Measurements from ENCODE around the gene CLDN5.

Gene CLDN5

DNA sequence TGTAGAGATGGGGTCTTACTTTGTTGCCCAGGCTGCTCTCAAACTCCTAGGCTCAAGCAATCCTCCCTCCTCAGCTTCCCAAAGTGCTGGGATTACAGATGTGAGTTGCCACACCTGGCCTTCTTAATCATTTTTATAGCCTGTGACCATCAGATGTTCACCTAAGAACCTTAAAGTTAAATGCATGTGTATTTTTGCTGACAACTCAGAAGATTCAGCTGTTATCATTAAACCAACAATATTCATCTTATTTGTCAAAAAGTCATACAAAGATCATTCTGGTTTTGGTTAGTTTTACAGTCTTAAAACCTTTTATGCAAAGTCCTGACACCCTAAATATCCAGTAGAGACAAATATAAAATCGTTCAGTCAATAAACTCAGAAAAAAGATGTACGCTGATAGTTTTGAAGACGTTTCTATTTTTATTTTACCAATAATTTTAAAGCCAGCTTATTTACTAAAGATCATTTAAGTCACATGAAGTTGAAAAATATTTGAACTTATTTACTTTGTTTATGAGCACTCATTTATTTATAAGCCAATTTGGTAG, 22.2 kb downstream of the CLDN5 start:
- DNase-seq, result no peak

DNA sequence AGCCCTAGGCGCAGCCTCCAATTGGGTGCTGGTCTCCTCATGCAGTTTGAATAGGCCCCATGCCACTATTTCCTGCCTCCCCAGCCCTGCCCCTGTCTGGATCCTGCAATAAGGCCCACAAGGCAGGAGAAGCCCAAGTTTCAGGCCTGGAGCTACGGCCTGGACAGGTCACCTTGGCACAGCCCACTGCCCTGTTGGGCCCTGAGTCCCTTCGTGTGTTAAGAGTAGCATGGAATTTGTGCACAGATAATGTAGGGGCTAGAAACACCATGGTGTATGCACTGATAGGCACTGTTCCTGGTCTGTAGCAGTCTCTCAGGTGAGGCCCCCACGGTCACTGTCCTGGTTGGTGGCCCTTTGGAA, 24.3 kb downstream of the CLDN5 start:
- no peak for DNase-seq

DNA sequence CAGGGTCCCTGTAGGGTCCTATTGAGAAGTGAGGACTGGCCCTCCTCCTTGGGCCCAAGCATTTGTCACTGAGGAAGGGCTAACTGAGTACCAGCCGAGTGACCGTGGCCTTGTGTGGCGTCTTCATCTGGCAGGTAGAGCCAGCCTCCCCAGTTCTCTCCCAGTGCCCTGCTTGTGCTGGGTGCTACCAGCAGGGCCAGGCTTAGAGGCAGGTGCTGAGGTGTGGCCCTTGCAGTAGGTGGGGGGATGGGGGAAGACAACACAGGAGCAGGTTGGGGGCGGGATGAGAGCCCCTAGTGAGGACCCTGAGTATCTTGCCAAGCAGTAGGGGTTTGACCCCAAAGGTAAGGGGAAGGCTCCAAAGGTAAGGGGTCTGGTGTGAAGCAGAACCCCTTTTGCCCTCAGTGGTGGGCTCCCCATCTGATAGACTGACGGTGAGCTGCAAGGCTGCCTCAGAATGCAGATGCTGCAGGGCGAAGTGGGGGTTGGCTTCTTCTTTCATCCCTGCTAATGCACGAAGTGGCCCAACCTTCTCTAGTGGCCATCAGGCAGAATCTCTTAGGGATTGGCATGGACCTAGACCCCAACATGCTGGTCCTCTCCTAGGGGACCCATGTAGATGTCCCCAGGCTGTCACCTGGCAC, 24.9 kb downstream of the CLDN5 start:
- DNase-seq, result no peak

DNA sequence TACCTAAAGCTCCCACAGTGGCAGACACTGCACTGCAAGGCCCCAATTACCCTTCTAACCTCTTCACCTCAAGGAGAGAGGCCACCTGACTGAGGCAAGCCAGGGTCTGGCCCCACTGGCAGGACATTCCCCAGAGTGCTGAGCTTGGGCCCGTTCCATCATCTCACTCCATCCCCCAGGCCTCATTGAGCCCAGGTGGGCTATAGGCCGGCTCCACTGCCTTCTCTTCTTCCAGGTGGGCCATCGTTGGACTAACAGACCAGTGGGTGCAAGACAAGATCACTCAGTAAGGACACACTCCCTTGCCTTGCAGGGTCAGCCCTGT, 25.4 kb downstream of the CLDN5 start:
- DNase-seq, result no peak

DNA sequence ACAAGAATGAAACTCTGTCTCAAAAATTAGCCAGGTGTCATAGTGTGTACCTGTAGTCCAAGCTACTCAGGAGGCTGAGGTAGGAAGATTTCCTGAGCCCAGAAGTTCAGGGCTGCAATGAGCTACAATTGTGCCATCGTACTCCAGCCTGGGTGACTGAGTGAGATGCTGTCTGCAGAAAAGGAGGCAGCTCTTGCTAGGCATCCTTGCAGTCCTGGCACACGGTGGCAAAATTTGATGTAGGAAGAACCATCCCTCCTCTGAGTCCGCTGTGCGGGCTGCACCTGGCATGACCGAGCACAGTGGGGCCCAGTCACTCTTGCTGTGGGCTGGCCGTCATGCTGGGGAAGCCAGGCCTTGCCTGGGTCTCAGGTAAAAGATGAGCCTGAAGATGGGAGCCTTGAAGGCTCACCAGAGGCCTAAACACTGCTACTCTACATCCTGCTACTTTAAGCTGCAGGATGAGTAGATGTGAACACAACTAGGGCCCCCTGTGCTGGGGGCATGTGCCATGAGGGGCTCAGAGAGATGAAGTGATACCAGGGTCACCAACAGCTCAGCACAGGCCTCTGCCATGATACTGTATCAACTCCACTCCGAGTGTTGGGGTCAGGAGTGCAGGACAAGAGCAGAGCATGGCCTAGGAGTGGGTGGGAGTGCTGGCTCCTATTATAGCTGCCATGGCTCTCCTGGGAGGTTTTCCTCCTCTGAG, 25.9 kb downstream of the CLDN5 start:
- DNase-seq, result no peak

DNA sequence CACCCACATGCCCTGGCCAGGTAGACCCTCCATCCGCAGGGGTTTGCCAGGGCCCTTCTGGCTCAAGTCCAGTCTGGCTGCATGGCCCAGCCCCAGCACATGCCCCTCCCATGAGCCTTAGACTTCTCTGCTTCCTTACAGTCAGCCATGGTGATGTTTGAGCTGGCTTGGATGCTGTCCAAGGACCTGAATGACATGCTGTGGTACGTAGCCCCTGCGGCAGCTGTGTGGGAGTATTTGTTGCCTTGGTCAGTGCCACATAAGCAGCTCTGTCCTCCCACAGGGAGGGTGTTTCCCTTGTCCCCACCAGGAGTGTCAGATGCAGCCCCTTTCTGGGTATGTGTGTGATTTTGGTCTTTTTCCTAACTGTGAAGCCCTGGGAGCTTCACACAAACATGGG, 27.0 kb downstream of the CLDN5 start:
- DNase-seq, result no peak

DNA sequence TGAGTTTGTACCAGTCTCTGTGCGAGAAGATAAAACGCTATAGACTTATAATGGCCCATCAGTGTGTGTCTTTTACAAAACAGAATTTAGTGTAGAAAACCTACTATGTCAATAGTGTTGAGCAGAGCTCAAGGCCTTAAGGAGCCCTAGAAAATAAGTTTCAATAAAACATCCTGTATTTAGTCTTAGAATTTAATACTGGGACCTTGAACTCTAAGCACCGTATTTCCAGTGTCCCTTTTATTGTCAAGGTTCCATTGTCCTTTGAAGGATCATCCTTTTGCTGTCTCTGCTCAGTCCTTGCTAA, 27.9 kb downstream of the CLDN5 start:
- no peak for DNase-seq

DNA sequence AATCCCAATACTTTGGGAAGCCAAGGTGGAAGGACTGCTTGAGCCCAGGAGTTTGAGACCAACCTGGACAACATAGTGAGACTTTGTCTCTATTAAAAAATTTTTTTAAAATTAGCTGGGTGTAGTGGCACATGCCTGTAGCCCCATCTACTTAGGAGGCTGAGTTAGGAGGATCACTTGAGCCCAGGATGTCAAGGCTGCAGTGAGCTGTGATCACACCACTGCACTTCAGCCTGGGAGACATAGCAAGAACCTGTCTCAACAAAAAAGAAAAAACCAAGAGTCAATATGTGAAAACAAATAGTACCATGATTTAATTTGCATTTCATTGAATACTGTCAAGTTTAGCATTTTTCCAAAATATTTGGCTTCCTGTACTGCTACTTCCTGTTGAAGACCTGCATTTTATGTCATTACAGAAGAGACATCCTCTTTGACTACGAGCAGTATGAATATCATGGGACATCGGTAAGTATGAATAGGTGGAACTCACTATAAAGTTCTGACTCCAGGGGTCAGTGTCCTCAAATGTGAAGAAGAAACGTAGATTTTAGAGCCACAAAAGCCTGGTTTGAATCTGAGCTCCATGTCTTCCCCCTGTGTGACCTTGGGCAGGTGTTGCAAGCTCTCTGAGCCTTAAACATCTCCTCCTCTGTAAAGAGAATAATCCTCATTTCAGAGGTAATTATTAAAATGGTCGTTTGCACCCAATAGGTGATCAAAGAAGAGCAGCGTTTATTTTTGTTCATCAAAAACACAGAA, 28.5 kb downstream of the CLDN5 start:
- no peak for DNase-seq

DNA sequence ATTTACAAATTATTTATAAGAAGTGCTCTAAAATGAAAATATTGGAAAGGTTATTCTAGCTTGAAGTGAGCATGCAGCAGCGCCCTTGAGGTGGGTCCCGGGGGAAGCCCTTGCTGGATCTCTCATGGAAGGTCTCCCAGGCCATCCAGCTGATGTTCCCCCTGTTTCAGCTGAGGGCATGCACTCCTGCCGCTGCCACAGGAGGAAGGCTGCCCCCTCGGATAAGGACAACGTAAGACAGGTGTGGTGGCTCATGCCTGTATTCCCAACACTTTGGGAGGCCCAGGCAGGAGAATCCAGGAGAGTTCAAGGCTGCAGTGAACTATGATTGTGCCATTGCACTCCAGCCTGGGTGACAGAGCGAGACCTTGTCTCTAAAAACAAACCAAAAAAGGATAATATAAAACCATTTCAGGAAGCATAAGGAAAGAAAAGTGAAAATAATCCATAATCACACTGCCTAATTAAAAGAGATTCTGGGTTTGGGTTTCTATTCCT, 29.5 kb downstream of the CLDN5 start:
- no peak for DNase-seq

DNA sequence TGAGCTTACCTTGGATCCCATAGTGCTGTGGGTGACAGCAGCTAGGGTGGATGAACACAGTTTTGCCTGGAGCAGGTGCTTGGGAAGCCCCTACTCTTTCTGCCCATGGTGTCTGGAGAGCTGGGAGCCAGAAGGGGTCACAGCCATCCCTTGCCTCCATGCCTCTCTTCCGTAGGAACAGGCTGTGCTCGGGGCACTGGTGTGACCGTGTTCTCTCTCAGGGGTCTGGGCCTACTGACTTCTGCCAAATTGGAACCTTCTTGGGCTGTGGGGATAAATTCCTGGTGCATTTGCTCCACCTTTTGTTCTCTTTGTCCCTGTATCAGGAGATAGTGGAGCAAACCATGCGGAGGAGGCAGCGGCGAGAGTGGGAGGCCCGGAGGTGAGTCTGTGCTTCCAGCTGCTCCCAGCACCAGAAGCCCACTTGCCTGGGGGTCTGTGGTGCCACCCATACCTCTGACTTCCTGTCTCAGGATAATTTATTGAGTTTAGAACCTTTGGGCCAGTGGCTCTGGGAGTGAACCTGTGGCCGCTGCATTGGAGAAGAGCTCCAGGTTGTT, 30.1 kb downstream of the CLDN5 start:
- no peak for DNase-seq

DNA sequence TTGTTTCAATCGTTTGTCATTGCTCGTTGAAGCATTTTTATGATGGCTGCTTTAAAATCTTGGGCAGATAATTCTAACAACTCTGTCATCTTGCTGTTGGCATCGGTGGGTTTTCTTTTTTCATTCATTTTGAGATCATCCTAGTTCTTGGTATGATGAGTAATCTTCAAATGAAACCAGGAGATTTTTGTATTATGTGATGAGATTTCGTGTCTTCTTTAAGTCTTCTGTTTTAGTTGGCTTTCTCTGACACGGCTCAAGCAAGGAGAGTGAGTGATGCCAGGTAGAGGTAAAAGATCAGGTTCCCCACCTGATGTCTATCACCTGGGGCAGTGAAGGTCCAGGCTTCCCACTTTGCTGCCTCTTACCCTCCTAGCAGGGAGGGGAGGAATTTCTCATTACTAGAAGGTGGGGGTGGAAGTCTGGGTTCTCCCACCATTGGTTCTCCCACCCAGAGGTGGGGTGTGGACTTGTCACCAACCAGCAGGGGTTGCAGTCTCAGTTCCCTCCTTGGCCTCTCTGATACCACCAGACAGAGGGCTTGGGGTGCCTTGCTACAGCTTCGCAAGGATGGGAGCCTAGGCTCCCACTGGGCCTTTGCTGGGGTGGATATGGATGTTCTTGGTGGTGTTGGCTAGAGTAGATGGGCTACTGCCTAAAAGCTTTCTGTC, 31.6 kb downstream of the CLDN5 start:
- DNase-seq, result no peak

DNA sequence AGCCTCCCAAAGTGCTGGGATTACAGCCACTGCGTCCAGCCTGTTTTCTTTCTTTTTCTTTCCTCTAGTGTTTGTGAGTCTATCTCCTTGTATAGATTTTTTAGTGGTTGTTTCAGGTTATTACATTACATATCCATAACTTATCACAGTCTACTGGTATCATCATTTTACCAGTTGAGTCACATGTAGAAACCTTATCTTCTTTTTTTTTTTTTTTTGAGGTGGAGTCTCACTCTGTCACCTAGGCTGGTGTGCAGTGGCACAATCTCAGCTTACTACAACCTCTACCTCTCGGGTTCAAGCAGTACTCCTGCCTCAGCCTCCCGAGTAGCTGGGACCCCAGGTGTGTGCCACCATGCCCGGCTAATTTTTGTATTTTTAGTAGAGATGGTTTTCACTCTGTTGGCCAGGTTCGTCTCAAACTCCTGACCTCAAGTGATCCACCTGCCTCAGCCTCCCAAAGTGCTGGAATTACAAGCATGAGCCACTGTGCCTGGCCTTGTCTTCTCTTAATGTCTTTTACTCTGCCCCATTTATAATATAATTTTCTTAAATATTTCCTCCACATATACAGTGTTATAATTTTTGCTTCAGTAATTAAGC, 33.5 kb downstream of the CLDN5 start:
- no peak for DNase-seq

DNA sequence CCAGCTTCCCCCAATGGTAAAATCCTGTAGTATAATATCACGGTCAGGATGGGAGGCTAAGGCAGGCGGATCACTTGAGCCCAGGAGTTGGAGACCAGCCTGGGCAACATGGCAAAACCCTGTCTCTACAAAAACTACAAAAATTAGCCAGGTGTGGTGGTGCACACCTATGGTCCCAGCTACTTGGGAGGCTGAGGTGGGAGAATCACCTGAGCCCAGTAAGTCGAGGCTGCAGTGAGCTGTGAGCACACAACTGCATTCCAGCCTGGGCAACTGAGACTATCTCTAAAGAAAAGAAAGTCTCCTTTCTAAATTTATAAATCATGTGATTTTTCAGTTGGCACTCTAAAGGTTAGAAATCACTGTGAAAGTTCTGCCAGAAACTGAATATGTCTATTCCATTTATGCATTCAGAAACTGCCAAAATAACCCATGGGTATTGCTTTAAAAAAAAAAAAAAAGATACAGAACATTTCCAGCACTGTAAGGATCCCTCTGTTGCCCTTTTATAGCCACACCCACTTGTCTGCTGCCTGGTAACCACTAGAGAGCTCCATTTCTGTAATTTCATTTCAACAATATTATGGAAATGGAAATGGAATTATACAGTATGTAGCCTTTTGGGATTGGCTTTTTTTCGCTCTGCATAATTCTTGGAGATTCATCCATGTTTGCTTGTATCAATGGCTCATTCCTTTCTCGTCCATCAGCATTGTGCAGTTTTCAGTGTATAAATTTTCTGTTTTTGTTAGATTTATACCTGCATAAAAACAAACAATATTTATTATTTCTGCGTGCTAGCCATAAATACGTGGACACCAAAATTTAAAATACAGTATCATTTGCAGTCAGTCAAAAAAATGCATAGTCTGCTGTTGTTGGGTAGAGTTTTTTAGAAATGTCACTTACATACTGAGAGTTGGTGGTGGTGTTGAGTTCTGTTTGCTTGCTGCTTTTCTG, 35.0 kb downstream of the CLDN5 start:
- peak; percentile 13 to 17 for DNase-seq

DNA sequence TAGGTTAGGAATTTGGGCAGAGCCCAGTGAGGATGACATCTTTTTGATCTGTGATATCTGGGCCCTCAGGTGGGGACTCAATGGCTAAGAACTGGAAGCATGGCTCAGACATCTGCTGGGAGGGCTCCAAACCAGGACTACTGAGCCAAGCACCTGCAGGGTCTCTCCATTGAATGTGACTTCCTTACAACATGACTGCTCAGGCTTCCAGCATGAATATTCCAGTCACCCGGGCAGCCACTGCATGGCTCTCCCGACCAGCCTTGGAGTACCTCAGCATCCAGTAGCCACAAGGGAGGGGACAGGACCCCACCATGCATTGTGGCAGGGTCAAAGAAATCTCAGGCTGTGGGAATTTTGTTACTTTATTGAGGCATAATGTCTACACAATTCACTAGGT, 35.9 kb downstream of the CLDN5 start:
- no peak for DNase-seq

DNA sequence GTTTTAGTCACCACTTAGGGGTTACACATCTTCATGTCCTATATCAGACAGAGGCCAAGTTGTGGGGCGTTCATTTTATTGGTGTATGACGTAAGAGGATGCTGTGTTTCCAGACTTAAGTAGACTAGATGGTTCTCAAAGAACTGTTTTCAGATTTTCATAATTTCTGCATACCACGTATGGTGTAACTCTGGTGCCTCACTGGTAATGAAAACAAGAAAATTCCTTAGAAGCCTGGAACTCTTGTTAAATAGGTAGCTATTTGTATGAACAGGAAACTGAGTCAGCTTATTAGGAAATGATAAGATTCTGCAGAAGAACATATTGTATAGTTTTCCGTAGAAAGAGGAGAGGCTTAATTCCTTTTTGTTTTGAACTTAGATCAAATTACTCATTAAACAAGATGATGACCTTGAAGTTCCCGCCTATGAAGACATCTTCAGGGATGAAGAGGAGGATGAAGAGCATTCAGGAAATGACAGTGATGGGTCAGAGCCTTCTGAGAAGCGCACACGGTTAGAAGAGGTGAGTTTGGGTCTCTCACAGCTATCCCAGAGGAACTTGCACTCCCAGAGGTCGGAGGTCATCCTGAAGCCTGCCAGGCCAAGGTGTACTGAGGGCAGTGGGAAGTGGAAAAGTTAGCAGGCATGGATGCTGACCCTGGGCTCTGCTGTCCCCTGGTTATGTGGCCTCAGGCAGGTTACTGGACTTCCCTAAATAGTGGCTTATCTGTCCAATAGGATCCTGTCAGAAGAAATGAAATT, 40.5 kb downstream of the CLDN5 start:
- no peak for DNase-seq

DNA sequence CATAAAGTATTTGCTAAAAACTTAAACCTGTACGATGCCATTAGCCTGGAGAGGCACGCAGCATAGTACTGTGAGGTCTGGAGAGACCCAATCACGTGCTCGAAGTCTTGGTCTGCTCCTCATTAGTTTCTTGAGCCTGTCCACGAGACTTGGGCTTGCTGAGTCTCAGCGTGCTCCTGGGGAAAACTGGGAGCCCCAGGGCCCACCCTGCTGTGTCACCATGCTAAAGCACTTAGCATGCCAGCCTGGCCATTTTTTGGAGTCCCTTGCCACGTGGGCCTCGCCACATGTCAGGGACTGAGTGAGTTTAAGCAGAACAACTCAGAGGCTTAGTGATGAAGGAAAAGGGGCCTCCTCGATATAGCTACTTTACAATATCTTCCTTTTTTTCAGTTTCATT, 41.9 kb downstream of the CLDN5 start:
- no peak for DNase-seq

DNA sequence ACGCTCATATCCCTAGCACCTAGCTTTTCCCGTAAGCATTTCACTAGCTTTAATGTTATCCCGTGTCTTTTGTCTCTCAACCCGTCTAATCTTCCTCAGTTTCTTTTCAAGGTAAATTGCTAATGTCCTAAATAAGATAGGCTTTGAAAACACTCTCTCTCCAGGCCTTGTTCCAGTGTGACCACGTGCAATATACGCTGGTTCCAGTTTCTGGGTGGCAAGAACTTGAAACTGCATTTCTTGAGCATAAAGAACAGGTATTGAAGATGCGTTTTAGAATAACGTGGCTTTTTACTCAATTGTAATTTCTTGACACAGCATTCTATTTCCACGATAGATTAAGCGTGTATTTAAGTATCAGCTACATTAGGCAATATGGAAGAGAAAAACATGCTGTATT, 43.4 kb downstream of the CLDN5 start:
- no peak for DNase-seq

DNA sequence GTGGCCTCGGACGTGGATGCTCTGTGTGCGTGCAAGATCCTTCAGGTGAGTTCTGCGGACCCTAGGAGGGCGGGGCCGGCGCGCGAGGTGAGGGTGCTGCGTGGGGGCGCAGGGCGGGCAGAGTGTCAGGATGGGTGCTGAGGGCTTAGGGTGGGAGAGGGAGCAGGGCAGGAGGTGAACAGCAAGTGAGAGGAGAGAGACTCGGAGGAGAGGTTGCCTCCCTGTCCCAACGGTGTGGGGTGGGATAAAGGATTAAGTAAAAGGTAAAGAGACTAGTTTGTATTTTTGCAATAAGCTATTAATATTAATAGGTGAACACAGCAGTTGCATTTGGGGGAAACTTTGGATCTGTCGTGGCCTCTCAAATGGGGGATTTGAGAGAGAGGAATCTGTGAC, 44.0 kb downstream of the CLDN5 start:
- no peak for DNase-seq

DNA sequence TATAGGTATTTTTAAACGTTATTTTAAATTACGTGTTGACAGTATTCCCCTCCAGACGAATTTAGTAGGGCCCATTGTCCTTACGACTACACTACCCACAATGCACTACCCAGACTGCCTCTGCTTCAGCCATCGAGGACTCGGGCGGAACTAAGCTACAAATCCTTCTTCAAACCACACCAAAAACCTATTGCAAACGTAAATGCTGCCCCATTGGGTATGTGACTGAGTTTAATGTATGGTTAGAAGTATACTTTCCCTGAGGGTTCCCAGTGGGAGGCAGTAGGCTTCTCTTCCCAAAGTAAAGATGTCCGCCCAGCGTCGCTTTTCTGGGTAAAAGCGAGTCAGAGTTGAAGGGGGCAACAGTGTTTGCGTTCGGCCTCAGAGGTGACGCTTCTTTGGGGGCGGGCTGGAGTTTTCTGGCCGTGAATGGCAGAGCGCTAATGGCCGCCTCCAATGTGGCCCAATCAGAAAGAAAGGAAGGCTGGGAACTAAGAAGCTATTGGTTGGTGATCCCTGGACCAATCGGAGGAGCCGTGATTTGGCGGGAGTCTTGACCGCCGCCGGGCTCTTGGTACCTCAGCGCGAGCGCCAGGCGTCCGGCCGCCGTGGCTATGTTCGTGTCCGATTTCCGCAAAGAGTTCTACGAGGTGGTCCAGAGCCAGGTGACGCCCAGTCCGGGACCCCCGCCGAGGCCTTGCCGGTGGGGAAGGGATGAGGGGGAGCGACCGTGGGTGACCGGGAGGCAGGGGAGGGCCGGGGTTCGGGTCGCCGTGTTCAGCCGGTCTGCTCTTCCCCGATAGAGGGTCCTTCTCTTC, 44.6 kb downstream of the CLDN5 start, which contains the start of gene CDC45:
Gene CDC45, plus strand, starts transcription at position 566 of the 818 bp plus-strand sequence. Its CDS starts 49 bp downstream, at position 615.
- DNase-seq, result peak; percentile 99
